HG03025 (cell line): Measurements from ENCODE around the gene BLOC1S4.
"Not testable (repeated sequence)": the region's sequence is repeated elsewhere in the genome, so short reads cannot be mapped to it uniquely, and the experiment has no call there.

Experiments used
- ATAC-seq: cut with Tn5 transposase; IDR thresholded peaks from one replicate; pipeline ENCODE4 v1.9.1; 2021; ENCODE audit warnings: mild to moderate bottlenecking, moderate library complexity; ENCODE audit not compliant: unreplicated experiment, low FRiP score

BLOC1S4 gene

DNA sequence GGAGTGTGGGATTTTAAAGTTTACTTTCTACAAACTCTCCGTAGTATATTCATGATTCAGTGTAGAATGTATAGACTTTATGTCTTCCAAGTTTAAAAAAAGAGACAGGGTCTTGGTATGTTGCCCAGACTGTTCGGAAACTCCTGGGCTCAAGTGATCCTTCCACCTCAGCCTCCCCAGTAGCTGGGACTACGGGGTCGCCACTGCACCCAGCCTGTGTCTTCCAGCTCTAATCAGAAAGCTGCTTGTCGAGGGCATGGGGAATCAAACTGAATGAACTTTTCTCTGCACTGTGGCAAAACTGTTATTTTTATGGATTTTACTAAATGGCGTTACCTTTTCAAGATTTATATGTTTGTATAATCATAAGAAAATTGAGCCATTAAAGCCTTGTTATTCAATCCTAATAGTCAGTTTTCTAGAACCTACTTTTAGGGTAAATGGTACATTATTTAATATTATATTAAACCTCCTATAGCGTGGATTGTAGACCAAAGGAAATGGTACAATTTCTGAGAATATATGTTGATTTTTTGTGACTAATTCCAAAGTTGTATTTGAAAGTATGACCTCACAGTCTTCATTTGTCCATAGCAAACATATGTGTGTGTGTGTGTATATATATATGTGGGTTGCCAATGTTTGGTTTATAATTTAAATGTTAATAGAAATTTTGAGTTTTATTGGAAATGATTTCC lies 1.1 kb downstream of the BLOC1S4 start:
- no peak for ATAC-seq

DNA sequence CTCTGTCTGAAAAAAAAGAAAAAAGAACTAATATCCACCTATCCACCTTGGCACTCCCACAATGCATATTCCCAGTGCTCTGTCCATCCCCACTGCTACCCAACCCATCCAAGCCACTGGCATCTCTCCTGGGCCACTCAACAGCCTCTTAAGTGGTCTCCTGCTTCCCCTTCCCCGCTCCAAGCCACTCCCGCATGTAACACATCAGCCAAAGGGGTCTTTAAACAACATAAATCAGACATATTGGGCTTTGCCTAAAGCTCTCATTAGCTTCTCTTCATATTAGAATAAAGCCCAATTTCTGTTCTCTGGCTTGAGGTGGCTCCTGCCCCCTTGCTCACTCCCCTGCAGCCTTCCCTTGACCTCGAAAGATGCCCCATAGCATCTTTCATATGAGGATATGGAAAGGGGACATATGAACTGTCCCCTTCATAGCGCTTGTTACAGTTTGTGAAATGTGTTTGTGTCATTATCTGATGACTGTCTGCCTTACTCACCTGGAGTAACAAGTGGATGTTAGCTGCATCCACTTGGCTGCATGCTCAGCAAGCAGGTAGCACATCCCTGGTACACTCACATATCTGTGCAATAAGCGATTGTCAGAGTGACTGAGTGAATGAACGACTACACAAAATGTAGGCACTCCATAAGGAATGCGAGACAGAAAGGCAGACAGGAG lies 3.1 kb downstream of the BLOC1S4 start:
- ATAC-seq = no peak

DNA sequence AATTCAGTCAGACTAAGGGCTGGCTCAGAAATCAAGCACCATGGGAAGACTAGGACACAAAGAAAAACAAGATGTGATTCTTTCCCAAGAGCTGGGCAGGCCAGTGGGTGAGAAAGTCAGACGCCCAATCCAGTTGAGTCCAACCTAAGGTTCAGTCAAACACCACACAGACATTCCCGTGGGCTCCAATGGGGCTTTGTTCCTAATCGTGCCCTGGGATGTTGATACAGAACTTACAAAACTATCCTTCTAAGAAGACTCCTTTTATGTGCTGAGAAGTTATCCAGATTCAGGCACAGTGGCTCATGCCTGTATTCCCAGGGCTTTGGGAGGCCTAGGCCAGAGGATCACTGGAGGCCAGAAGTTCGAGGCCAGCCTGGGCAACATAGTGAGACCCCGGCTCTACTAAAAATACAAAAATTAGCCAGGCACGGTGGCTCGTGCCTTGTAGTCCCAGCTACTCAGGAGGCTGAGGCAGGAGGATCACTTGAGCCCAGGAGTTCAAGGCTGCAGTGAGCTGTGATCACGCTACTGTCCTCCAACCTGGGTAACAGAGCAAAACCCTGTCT lies 3.7 kb downstream of the BLOC1S4 start:
- no peak for ATAC-seq

DNA sequence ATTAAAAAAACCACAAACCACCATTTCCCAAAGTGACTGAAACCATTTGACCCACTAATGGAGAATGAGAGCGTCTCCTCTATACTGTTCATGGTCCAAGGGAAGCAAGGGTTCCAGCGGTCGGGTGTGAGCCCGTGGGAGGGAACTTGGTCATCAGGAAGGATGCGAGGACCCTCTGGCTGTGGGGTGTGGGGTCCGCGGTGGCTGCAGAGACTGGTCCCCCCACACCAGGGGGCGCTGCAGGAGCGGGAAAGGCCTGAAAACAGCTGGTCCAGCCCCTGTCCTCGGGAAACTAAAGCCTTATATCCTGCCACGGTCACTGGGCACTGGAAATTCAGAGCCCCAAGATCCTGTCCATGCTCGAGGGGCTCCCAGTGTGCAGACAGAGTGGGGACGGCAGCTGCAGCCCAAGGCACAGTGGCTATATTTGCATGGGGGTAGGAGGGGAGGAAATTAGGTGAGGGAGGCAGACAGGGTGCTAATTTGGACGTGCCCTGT lies 4.3 kb downstream of the BLOC1S4 start:
- ATAC-seq = no peak

DNA sequence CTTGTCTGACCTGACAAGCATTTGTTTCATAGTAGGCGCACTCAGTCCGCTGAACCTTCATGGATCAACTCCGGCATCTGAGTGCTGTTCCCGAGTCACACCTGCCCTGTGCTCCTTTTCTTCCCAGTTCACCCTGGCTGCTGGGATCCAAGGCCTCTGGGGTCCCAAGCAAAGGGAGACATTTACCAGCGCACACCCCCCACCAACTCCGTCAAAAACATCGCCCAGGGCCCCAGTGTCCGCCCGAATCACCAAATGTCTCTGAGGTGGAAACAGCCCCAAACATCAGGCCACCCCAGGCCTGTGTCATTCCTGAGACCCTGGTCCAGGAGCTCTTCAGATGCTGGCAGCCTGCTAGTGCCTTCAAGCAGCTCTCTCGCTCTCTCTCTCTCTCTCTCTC lies 5.1 kb downstream of the BLOC1S4 start:
- ATAC-seq = no peak

DNA sequence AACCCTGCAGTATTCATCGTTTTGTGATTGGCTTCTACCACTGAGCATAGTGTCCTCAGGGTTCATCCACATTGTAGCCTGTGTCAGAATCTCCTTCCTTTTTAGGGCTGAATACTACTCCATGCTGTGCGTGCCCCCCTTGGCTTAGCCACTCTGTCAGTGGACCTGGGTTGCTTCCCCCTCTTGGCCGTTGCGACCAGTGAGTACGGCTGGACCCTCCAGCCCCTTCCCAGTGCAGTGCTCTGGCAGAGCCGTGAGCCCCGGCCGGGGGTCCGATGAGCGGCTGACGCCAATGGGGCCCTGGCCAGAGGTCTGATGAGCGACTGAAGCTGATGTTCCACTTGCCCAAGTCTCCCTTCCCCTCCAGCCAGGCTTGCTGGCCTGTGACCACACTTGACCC lies 6.9 kb downstream of the BLOC1S4 start:
- ATAC-seq = no peak

DNA sequence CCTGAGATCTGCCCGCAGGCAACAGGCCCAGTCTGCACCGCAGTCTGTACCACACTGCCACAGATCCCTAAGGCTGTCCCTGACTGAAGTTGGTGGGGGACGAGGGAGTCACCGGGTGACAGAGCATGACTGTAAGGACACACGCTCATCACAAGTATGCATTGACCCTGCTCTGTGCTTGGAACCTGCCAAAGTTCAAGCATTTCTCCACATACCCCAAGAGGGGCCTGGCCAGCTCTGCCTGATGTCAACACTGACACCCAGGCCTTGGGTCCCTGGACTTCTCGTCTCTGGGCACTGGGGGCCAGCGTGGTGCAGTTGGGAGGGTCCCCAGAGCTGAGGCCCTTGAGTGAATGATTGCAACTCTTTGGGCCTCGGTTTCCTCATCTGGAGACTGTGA lies 7.9 kb downstream of the BLOC1S4 start:
- ATAC-seq = no peak

DNA sequence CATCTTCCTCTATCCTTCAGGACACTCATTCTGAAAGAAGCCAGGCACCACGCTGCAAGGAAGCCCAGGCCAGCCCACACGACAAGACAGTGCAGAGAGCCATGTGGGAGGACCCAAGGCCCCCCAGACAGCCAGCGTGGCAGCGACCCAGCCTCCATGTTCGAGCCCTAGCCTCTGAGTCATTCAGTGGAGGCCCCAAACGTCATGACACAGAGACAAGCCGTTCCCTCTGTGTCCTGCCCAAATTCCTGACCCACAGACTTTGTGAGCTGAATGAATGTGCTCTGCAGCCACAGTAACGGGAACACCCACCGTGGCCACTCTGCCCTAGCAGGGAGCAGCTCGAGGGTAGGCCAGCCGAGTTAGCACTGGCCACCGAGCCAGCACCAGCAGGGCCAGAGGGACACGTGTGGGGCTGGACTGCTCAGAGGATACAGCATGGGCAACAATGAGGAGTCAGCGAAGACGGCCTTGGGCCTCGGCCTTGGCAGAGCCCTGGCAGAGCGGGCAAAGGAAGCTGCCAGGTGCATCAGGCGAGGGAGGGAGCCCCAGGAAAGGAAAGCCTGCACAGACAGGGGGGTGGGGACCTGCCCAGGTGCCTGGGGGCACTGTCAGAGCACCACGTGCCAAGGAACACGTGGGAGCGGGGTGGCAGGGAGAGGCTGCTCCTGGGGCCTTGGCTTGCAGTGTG lies 8.6 kb downstream of the BLOC1S4 start:
- no peak for ATAC-seq

DNA sequence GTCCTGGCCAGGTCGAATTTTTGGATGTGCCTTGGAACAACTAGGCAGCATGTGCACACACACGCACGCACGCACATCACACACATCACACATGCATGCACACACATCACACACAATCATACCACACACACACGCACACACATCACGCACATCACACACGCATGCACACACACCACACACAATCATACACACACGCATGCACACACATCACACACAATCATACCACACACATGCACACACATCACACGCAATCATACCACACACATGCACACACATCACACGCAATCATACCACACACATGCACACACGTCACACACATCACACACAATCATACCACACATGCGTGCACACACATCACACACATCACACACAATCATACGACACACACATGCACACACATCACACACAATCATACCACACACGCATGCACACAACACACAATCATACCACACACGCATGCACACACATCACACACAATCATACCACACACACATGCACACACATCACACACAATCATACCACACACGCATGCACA lies 9.5 kb downstream of the BLOC1S4 start:
- not testable (repeated sequence) for ATAC-seq

DNA sequence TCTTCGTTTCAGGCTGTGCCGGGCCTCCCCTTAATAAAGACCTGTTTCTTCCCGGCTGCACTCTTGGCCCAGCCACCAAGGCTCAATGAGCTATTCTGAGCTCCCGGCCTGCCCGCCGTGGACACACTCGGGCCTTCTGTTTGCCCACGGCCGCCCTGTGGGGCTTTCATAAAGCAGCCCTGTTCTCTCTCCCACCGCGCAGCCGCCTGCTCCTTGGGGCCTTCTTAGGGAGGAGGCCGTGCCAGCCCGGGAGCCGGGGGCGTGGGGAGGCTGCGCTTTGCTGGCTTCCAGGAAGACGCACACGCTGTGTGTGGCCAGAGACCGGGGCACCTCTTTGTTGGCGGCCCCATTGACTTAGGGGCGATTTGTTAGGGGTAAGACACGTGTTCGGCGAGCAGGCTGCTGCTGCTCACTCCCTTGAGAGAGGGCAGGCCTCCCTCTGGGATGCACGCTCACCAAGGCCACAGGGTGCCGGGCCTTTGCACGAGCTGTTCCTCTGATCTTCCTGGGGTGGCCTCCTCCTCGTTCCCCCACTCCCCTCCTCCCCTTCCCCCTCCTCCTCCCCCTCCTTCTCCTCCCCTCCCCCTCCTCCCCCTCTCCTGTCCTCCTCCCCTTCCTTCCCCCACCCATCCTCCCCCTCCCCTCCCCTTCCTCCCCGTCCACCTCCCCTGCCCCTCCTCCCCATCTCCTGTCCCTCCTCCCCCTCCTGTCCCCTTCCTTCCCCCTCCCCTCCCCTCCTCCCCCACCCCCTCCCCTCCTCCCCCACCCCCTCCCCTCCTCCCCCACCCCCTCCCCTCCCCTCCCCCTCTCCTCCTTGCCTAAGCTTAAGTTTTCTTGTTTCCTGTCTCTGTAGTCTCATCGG lies 11.3 kb downstream of the BLOC1S4 start:
- no peak for ATAC-seq

DNA sequence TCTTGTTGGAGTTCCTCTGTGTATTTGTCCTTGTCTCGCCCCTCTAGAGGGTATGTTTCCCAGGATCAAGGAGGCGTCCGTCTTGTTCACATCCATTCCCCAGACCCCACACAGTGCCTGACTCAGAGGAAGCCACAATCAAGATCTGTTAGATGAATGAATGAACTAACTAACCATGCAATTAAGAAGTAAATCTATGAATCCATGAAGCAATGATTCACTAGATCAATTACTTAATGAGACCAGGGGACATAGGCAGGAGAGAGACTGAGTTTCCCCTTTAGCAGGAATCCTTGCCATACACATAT lies 11.9 kb downstream of the BLOC1S4 start:
- ATAC-seq = no peak

DNA sequence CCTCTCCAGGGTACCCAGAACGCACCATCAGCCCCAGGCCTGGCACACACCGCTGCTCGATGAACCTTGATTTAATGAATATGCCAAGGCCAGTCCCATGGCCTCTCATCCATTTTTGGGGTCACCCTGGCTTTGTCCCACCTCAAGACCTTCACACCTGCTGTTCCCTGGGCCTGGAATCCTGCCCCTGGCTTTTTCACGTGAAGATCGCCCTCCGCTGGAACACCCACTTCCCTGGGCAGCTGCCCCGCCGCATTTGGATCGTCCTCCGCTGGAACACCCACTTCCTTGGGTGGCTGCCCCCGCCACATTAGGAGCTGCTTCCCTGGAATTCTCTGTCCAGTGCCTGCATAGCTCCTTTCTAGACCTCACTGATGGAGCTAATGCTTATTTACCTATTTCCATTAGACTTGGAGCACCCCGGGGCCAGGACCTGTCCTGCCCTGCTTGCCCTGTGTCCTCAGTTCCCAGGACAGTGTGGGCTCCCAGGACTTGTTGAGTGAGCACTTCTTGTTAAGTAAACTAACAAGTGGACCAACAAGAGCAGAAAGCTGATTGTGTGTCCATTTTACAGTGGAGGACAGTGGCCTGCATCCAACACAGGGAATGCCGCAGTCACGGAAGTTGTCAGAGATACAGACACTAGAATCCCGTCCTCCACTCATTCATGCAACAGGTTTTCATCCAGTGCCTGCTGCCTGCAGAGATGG lies 12.5 kb downstream of the BLOC1S4 start:
- ATAC-seq = no peak

DNA sequence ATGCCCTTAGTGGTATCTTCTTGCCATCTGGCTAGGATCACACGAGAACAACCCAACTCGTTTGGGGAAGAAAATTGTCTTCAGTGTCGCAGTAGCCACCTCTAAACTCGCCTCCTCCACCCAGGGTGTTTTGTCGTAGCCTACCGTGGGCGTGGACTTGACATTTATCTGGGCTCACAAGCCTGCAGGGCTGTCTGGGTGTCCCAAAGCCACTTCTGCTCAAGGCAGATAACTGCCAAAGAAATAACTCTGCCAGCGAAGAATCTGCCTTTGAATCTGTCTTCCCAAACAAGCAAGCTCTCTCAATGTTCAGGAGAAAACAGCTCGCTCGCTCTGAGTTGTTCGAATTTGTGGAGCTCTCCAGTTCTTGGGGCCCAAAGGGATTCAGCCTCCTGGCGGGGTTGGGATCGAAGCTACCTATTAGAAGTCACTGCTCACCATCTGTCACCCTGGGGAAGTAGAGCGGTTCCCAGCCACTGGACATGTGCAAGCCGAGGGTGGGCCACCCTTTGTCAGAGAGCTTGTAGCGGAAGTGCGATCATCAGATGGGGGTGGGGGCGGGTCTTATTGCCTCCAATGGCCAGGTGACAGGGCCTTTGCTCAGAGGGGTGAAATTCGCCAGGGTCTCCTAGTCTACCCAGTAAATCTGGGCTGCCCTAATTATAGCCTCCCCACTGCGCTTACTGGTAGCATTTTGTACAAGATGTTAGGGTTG lies 14.8 kb downstream of the BLOC1S4 start:
- ATAC-seq = no peak

DNA sequence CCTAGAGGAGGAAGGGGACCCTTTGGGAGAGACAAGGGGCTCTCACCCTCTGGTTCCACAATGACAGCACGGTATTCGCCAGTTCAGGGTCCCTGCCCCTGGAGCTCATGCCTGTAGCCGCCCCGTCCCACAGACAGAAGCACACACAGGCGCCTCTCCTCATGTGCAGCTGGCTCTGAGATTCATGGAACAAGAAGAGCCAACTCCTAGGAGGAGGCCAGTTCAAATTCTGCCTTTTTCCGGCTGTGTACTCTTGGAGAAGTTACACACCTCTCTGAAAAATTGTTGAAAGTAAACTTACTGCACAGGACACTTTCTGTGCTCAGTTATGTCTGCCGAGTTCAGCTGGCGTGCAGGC lies 15.3 kb downstream of the BLOC1S4 start:
- ATAC-seq = no peak

DNA sequence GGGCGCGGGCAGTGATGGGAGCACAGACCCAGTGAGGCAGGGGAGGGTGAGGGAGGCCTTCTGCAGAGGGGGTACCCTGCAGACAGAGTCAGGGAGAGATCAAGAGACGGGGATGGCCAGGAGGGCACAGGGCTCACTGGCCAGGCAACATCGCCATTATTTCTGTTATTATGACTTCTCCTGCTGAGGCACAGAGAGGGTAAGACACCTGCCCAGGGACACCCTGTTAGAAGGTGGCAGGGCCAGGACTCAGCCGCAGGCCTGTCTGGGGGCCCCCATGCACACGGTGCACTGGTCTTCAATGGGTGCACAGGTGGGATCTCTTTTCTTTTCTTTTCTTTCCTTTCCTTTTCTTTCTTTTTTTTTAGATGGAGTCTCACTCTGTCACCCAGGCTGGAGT lies 15.8 kb downstream of the BLOC1S4 start:
- ATAC-seq = no peak

DNA sequence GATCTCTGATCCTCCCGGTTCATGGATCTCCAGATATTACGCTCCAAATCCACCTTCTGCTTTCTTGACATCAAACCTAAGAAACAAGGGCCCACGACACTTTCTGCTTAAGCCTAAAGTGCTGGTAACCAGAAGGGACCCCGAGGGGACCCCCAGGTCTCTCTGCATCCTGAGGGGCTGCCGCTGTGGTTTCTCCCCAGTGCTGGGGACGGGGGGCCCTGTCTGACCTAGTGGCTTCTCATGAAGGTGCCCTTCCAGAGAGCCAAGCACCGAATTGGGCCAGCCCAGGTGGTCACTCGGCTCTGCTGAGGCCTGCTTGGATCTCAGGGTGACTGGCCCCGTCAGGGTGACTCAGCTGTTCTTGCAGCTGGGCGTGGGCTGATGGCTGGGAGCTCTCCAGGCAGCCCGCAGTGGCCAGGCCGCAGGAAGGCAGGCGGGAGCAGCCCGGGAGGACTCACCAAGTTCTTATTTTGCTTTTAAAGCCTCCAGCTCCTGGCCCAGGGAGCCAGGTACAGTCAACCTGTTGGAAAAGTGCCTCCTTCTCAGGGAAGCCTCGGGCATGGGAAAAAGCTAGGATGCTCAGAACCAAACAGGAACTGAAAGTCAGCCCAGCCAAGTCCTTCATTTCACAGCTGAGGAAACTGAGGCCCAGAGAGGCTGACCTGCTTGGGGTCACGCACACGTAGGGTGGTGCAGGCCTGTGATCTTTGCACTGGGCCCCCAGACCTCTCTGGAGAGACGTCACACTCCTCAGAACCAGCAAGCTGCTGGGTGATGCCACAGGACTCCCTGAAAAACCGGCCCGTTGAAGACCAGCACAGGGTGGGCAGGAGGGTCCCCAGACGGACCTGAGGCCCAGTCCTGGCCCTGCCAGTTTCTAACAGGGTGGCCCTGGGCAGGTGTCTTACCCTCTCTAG lies 16.7 kb downstream of the BLOC1S4 start:
- no peak for ATAC-seq

DNA sequence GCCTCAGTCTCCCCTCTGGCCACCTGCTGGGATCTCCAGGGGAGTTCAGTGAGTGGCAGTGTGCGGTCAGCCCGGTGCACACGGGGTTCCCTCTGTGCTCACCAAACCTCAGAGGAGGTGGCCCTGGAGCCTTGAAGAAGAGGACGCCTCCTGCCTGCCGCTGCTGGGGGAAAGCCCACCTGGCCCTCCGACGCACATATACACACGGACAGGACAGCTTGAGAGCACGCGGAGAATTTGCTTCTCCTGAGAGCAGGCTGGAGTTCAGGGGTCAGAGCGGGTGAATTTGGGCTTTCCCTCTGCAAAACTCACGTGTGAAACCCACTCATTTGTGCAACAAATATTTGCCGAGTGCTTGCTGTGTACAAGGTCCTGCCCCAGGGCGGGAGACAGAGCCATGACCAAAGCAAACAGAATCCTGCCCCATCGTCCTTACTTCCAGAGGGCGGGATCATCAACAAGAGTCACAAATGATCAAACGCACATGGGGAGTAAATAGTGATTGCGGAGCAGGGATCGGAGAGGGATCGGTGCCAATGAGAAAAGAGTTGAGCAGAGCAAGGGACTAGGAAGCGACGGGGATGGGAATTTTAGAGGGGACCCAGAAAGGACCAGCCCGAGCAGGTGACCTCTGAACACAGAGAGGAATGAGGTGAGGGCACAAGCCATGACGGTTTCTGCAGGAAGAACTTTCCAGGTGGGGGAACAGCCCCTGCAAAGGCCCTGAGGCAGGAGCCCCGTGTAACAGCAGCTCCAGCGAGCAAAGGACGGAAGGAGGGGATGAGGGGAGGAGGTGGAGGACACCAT lies 17.6 kb downstream of the BLOC1S4 start:
- no peak for ATAC-seq
